Smooth muscle cell of the pulmonary artery (primary cell): ENCODE data around the gene GSG1L. TPM values are rescaled to one million over a fixed set of nuclear protein-coding genes. Genes with fewer than 3 reads are reported as not detected.

Experiments
- total RNA-seq: library from RNA; depleted of rRNA; stranded (reverse); fragments of >200 nt; gene quantifications from 2 replicates; pipeline ENCODE4 v1.2.3, GENCODE V29; 2014

The GSG1L gene
- not detected in 2 replicates for total RNA-seq

DNA sequence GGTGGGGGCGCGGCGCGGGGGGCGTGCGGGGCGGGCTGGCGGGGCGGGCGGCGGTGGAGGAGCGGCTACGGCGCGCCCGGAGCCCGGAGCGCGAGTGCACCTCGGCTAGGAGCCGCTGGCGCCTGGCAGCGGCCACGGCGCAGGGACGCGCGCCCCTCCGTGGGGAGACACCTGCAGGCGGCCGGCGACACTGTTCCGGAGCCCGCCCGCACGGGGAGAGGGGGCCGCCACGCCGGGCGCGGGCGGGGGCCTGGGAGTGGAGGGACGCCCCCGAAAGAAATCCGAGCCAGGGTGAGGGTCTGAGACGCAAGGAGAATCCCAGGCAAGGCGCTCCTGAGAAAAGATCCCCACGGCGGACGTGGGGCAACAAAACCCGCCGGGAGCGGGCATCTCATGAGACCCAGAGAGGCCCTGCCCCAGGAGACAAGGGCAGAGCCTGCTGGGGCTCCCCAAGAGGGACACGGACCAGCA is at the start of gene GSG1L:
Gene GSG1L, minus strand, starts transcription at position 124 of the 471 bp plus-strand sequence. CDS start 290 bp downstream, outside the sequence.

Other genes starting within 250 kb of the GSG1L start
- gene XPO6, start 148.3 kb upstream of the GSG1L start, total RNA-seq, result 105 and 129 TPM in 2 replicates
- under 0.01 and 0.03 TPM in 2 replicates for gene SBK1, start 228.8 kb upstream of the GSG1L start, total RNA-seq